ENCODE measurements around the gene SH3BP4. TPM values are rescaled to one million over a fixed set of nuclear protein-coding genes. Genes with fewer than 3 reads are reported as not detected.

SH3BP4 gene
- total RNA-seq, 1 experiment from 2014 or later = 28.2 TPM

GRCh38 chr2:234939996-234940395 lies 11.8 kb upstream of the SH3BP4 start:
- DNase-seq (ENCODE audit: extremely low read depth, low read depth) = no peak

GRCh38 chr2:234940527-234940926 lies 11.3 kb upstream of the SH3BP4 start:
- DNase-seq (ENCODE audit: extremely low read depth, low read depth) = no peak

GRCh38 chr2:234945339-234945873 lies 6.4 kb upstream of the SH3BP4 start:
- DNase-seq (ENCODE audit: extremely low read depth, low read depth) = no peak

GRCh38 chr2:234947556-234947955 lies 4.3 kb upstream of the SH3BP4 start:
- DNase-seq (ENCODE audit: extremely low read depth, low read depth) = no peak

- DNase-seq (ENCODE audit: extremely low read depth, low read depth) = no peak
These were observed 1.9 kb upstream of the SH3BP4 start for GRCh38 chr2:234949762-234950434.

GRCh38 chr2:234950435-234950729 lies 1.4 kb upstream of the SH3BP4 start:
- no peak for DNase-seq (ENCODE audit: extremely low read depth, low read depth)

- DNase-seq (ENCODE audit: extremely low read depth, low read depth) = no peak
These were observed 820 bp upstream of the SH3BP4 start for GRCh38 chr2:234950730-234951663.

GRCh38 chr2:234952270-234953115 lies 676 bp downstream of the SH3BP4 start:
- DNase-seq (ENCODE audit: extremely low read depth, low read depth) = no peak

- no peak for DNase-seq (ENCODE audit: extremely low read depth, low read depth)
These were observed 1.6 kb downstream of the SH3BP4 start for GRCh38 chr2:234953116-234954031.

GRCh38 chr2:234954551-234954992 lies 2.8 kb downstream of the SH3BP4 start:
- DNase-seq (ENCODE audit: extremely low read depth, low read depth) = no peak

- DNase-seq (ENCODE audit: extremely low read depth, low read depth) = no peak
These were observed 3.3 kb downstream of the SH3BP4 start for GRCh38 chr2:234955091-234955591.

GRCh38 chr2:234955971-234956509 lies 4.2 kb downstream of the SH3BP4 start:
- DNase-seq (ENCODE audit: extremely low read depth, low read depth) = no peak

GRCh38 chr2:234957834-234958135 lies 6.0 kb downstream of the SH3BP4 start:
- DNase-seq (ENCODE audit: extremely low read depth, low read depth) = no peak

- no peak for DNase-seq (ENCODE audit: extremely low read depth, low read depth)
These were observed 6.5 kb downstream of the SH3BP4 start for GRCh38 chr2:234958311-234958710.

- DNase-seq (ENCODE audit: extremely low read depth, low read depth) = no peak
These were observed 7.1 kb downstream of the SH3BP4 start for GRCh38 chr2:234958746-234959395.

- DNase-seq (ENCODE audit: extremely low read depth, low read depth) = no peak
These were observed 8.6 kb downstream of the SH3BP4 start for GRCh38 chr2:234960175-234961088.

- DNase-seq (ENCODE audit: extremely low read depth, low read depth) = no peak
These were observed 10.0 kb downstream of the SH3BP4 start for GRCh38 chr2:234961784-234962183.

All from NCI-H460 (cell line).